ENCODE data around the gene ADCYAP1R1. TPM values are rescaled to one million over a fixed set of nuclear protein-coding genes. Genes with fewer than 3 reads are reported as not detected.

ADCYAP1R1 gene
- total RNA-seq, 1 donor from 2014 or later, result 0.39 TPM

GRCh38 chr7:31055471-31055870 lies 3.4 kb downstream of the ADCYAP1R1 start:
- peaks cover 4% of the 10 kb centered on the region for H3K36me3 Mint-ChIP-seq
- Histone ChIP-seq H4K20me1 (ENCODE audit: low read depth) (peaks cover 39% of the 10 kb centered on the region), H3K27me3 (peaks cover 93% of the 10 kb centered on the region), H3K79me2 (ENCODE audit: low read depth) (no peaks in the 10 kb centered on the region), H3K9ac (no peak overlapping the region), H3K27ac (no peak overlapping the region), H2AFZ (replicated peaks) (no peak overlapping the region), H3K9me3 (ENCODE audit: low read depth) (no peaks in the 10 kb centered on the region), H3K4me1 (peaks cover 10% of the 10 kb centered on the region), H3F3A (ENCODE audit: low read depth) (peaks cover 7% of the 10 kb centered on the region), H3K4me2 (no peak overlapping the region), H3K4me3 (no peak overlapping the region), H3K36me3 (no peaks in the 10 kb centered on the region)
- TF ChIP-seq EZH2 (IDR thresholded peaks at IDR 0.05), result no peak
- no peak for TF ChIP-seq CTCF (IDR thresholded peaks at IDR 0.05)
- TF ChIP-seq EZH2phosphoT487 (IDR thresholded peaks at IDR 0.05), result no peak
- peaks cover 49% of the 10 kb centered on the region for H3K4me1 Mint-ChIP-seq
- H3K9me3 Mint-ChIP-seq, result no peaks in the 10 kb centered on the region
- H3K4me3 Mint-ChIP-seq, result no peak overlapping the region
- no peak overlapping the region for H3K27ac Mint-ChIP-seq
- no peak for DNase-seq (ENCODE audit: low spot score)
- peaks cover 27% of the 10 kb centered on the region for H3K27me3 Mint-ChIP-seq (ENCODE audit: insufficient read depth, low read depth)

- H3K4me2 ChIP-seq, result no peak overlapping the region
- no peak overlapping the region for H3K4me3 ChIP-seq
- TF ChIP-seq EZH2 (IDR thresholded peaks at IDR 0.05) (no peak), CTCF (IDR thresholded peaks at IDR 0.05) (peak; percentile 32)
- no peak overlapping the region for H2AFZ ChIP-seq (replicated peaks)
- DNase-seq (ENCODE audit: low spot score), result no peak
- no peak overlapping the region for H3K4me3 Mint-ChIP-seq
- peaks cover 49% of the 10 kb centered on the region for H3K4me1 Mint-ChIP-seq
- no peak overlapping the region for H3K27ac ChIP-seq
- H3K4me1 ChIP-seq, result peaks cover 22% of the 10 kb centered on the region
- peaks cover 2% of the 10 kb centered on the region for H3F3A ChIP-seq (ENCODE audit: low read depth)
- H3K36me3 ChIP-seq, result no peaks in the 10 kb centered on the region
- no peaks in the 10 kb centered on the region for H3K79me2 ChIP-seq (ENCODE audit: low read depth)
- H3K27ac Mint-ChIP-seq, result peak overlapping the region; percentile 28
- no peaks in the 10 kb centered on the region for H3K9me3 Mint-ChIP-seq
- H3K36me3 Mint-ChIP-seq, result peaks cover 4% of the 10 kb centered on the region
- H3K9me3 ChIP-seq (ENCODE audit: low read depth), result no peaks in the 10 kb centered on the region
- peaks cover 21% of the 10 kb centered on the region for H3K27me3 Mint-ChIP-seq (ENCODE audit: insufficient read depth, low read depth)
- H3K9ac ChIP-seq, result no peak overlapping the region
- peaks cover 31% of the 10 kb centered on the region for H4K20me1 ChIP-seq (ENCODE audit: low read depth)
- peaks cover 82% of the 10 kb centered on the region for H3K27me3 ChIP-seq
These were observed 4.8 kb downstream of the ADCYAP1R1 start for GRCh38 chr7:31056775-31057346.

GRCh38 chr7:31058122-31058521 lies 6.0 kb downstream of the ADCYAP1R1 start:
- Mint-ChIP-seq H3K4me1 (peaks cover 58% of the 10 kb centered on the region), H3K27ac (peak overlapping the region; percentile 37), H3K9me3 (no peaks in the 10 kb centered on the region), H3K36me3 (peaks cover 4% of the 10 kb centered on the region), H3K27me3 (ENCODE audit: insufficient read depth, low read depth) (peaks cover 20% of the 10 kb centered on the region), H3K4me3 (no peak overlapping the region)
- no peak for DNase-seq (ENCODE audit: low spot score)
- no peak overlapping the region for H3K4me3 ChIP-seq
- no peaks in the 10 kb centered on the region for H3F3A ChIP-seq (ENCODE audit: low read depth)
- no peaks in the 10 kb centered on the region for H3K9me3 ChIP-seq (ENCODE audit: low read depth)
- H3K9ac ChIP-seq, result no peak overlapping the region
- no peak overlapping the region for H3K27ac ChIP-seq
- H2AFZ ChIP-seq (replicated peaks), result no peak overlapping the region
- peaks cover 23% of the 10 kb centered on the region for H4K20me1 ChIP-seq (ENCODE audit: low read depth)
- TF ChIP-seq CTCF (IDR thresholded peaks at IDR 0.05) (no peak), EZH2 (IDR thresholded peaks at IDR 0.05) (no peak), EZH2phosphoT487 (IDR thresholded peaks at IDR 0.05) (no peak)
- H3K4me2 ChIP-seq, result no peak overlapping the region
- H3K4me1 ChIP-seq, result peaks cover 19% of the 10 kb centered on the region
- H3K27me3 ChIP-seq, result peaks cover 75% of the 10 kb centered on the region
- H3K36me3 ChIP-seq, result no peaks in the 10 kb centered on the region
- H3K79me2 ChIP-seq (ENCODE audit: low read depth), result no peaks in the 10 kb centered on the region
